ENCODE measurements around the gene FANCD2OS.
"Not testable (repeated sequence)": the region's sequence is repeated elsewhere in the genome, so short reads cannot be mapped to it uniquely, and the experiment has no call there.

Gene FANCD2OS

DNA sequence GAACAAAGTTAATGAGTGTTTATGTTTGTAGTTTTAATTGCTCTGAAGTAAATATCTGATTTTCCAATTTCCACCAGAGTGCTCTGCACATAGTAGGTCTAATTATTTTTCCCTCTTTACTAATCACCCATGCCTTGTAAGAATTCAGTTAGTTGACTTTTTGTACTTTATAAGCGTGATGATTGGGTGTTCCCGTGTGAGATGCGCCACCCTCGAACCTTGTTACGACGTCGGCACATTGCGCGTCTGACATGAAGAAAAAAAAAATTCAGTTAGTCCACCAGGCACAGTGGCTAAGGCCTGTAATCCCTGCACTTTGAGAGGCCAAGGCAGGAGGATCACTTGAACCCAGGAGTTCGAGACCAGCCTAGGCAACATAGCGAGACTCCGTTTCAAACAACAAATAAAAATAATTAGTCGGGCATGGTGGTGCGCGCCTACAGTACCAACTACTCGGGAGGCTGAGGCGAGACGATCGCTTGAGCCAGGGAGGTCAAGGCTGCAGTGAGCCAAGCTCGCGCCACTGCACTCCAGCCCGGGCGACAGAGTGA, 33.0 kb upstream of the FANCD2OS start:
- no peak for ATAC-seq
- no peak for TF ChIP-seq ZFP30 (CRISPR knock-in tag; IDR thresholded peaks at IDR 0.05)
- no peak for TF ChIP-seq CREB5 (CRISPR knock-in tag; IDR thresholded peaks at IDR 0.05; ENCODE audit: low read depth)
- no peak for TF ChIP-seq ZNF70 (CRISPR knock-in tag; IDR thresholded peaks at IDR 0.05)
- TF ChIP-seq ZNF565 (CRISPR knock-in tag; conservative IDR thresholded peaks at IDR 0.05; ENCODE audit: low read depth): no peak
- TF ChIP-seq ZFP3 (CRISPR knock-in tag; IDR thresholded peaks at IDR 0.05): no peak
- TF ChIP-seq ISL1 (CRISPR knock-in tag; IDR thresholded peaks at IDR 0.05): no peak
- no peak for TF ChIP-seq TCF4 (CRISPR knock-in tag; IDR thresholded peaks at IDR 0.05; ENCODE audit: borderline replicate concordance)
- TF ChIP-seq ZNF8 (CRISPR knock-in tag; IDR thresholded peaks at IDR 0.05): no peak
- TF ChIP-seq, protein P1, sequence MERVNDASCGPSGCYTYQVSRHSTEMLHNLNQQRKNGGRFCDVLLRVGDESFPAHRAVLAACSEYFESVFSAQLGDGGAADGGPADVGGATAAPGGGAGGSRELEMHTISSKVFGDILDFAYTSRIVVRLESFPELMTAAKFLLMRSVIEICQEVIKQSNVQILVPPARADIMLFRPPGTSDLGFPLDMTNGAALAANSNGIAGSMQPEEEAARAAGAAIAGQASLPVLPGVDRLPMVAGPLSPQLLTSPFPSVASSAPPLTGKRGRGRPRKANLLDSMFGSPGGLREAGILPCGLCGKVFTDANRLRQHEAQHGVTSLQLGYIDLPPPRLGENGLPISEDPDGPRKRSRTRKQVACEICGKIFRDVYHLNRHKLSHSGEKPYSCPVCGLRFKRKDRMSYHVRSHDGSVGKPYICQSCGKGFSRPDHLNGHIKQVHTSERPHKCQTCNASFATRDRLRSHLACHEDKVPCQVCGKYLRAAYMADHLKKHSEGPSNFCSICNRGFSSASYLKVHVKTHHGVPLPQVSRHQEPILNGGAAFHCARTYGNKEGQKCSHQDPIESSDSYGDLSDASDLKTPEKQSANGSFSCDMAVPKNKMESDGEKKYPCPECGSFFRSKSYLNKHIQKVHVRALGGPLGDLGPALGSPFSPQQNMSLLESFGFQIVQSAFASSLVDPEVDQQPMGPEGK (CRISPR knock-in tag; IDR thresholded peaks at IDR 0.05; ENCODE audit: borderline replicate concordance): no peak
- TF ChIP-seq, protein P2, sequence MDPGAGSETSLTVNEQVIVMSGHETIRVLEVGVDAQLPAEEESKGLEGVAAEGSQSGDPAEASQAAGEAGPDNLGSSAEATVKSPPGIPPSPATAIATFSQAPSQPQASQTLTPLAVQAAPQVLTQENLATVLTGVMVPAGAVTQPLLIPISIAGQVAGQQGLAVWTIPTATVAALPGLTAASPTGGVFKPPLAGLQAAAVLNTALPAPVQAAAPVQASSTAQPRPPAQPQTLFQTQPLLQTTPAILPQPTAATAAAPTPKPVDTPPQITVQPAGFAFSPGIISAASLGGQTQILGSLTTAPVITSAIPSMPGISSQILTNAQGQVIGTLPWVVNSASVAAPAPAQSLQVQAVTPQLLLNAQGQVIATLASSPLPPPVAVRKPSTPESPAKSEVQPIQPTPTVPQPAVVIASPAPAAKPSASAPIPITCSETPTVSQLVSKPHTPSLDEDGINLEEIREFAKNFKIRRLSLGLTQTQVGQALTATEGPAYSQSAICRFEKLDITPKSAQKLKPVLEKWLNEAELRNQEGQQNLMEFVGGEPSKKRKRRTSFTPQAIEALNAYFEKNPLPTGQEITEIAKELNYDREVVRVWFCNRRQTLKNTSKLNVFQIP (CRISPR knock-in tag; IDR thresholded peaks at IDR 0.05; ENCODE audit: borderline replicate concordance, low read depth): no peak
- no peak for TF ChIP-seq OSR1 (CRISPR knock-in tag; IDR thresholded peaks at IDR 0.05)
- TF ChIP-seq TOX (CRISPR knock-in tag; IDR thresholded peaks at IDR 0.05; ENCODE audit: borderline replicate concordance): no peak
- TF ChIP-seq ARNTL (CRISPR knock-in tag; IDR thresholded peaks at IDR 0.05; ENCODE audit: borderline replicate concordance, low read depth): no peak
- no peak for TF ChIP-seq ESRRG (CRISPR knock-in tag; IDR thresholded peaks at IDR 0.05)
- no peak for TF ChIP-seq SNAI2 (CRISPR knock-in tag; IDR thresholded peaks at IDR 0.05)

DNA sequence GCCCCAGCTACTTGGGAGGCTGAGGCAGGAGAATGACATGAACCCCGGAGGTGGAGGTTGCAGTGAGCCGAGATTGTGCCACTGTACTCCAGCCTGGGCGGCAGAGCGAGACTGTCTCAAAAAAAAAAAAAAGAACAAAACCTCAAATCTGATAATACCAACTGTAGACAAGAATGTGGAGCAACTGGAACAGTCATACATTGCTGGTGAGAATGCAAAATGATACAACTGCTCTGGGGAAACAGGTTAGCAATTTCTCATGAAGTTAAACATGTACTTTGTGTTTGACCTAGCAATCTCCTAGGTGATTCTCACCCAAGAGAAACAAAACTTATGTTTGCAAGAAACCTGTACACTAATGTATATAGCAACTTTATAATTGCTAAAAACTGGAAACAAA, 29.1 kb upstream of the FANCD2OS start:
- TF ChIP-seq ZFP3 (CRISPR knock-in tag; IDR thresholded peaks at IDR 0.05): no peak
- TF ChIP-seq CREB5 (CRISPR knock-in tag; IDR thresholded peaks at IDR 0.05; ENCODE audit: low read depth): no peak
- no peak for ATAC-seq

DNA sequence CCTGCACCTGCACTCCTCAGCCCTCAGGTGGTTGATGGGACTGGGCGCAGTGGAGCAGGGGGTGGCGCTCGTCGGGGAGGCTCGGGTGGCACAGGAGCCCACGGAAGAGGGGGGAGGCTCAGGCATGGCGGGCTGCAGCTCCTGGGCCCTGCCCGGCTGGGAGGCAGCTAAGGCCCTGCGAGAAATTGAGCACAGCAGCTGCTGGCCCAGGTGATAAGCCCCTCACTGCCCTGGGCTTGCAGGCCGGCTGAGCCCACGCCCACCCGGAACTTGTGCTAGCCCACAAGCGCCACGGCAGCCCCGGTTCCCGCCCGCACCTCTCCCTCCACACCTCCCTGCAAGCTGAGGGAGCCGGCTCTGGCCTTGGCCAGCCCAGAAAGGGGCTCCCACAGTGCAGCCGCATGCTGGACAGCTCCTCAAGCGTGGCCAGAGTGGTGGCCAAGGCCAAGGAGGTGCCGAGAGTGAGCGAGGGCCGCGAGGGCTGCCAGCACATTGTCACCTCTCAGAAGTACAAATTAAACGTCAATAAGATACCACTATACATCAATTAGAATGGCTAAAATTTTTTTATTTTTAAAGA, 28.5 kb upstream of the FANCD2OS start:
- TF ChIP-seq ZFP30 (CRISPR knock-in tag; IDR thresholded peaks at IDR 0.05) (no peak), ESRRG (CRISPR knock-in tag; IDR thresholded peaks at IDR 0.05) (no peak), ZC3H10 (CRISPR knock-in tag; IDR thresholded peaks at IDR 0.05) (no peak), OSR1 (CRISPR knock-in tag; IDR thresholded peaks at IDR 0.05) (no peak), RARB (CRISPR knock-in tag; IDR thresholded peaks at IDR 0.05) (no peak), ZFP3 (CRISPR knock-in tag; IDR thresholded peaks at IDR 0.05) (no peak)
- ATAC-seq: no peak

- ATAC-seq: not testable (repeated sequence)
These were observed 27.8 kb upstream of the FANCD2OS start for GRCh38 chr3:10135872-10136271.

- no peak for ATAC-seq
- TF ChIP-seq, protein P3, sequence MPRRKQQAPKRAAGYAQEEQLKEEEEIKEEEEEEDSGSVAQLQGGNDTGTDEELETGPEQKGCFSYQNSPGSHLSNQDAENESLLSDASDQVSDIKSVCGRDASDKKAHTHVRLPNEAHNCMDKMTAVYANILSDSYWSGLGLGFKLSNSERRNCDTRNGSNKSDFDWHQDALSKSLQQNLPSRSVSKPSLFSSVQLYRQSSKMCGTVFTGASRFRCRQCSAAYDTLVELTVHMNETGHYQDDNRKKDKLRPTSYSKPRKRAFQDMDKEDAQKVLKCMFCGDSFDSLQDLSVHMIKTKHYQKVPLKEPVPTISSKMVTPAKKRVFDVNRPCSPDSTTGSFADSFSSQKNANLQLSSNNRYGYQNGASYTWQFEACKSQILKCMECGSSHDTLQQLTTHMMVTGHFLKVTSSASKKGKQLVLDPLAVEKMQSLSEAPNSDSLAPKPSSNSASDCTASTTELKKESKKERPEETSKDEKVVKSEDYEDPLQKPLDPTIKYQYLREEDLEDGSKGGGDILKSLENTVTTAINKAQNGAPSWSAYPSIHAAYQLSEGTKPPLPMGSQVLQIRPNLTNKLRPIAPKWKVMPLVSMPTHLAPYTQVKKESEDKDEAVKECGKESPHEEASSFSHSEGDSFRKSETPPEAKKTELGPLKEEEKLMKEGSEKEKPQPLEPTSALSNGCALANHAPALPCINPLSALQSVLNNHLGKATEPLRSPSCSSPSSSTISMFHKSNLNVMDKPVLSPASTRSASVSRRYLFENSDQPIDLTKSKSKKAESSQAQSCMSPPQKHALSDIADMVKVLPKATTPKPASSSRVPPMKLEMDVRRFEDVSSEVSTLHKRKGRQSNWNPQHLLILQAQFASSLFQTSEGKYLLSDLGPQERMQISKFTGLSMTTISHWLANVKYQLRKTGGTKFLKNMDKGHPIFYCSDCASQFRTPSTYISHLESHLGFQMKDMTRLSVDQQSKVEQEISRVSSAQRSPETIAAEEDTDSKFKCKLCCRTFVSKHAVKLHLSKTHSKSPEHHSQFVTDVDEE (CRISPR knock-in tag; IDR thresholded peaks at IDR 0.05): no peak
- TF ChIP-seq ZC3H10 (CRISPR knock-in tag; IDR thresholded peaks at IDR 0.05) (no peak), ESRRG (CRISPR knock-in tag; IDR thresholded peaks at IDR 0.05) (no peak)
These were observed 14.7 kb upstream of the FANCD2OS start for GRCh38 chr3:10122724-10123123.
